ENCODE results near the gene CDC14B.

The CDC14B gene

DNA sequence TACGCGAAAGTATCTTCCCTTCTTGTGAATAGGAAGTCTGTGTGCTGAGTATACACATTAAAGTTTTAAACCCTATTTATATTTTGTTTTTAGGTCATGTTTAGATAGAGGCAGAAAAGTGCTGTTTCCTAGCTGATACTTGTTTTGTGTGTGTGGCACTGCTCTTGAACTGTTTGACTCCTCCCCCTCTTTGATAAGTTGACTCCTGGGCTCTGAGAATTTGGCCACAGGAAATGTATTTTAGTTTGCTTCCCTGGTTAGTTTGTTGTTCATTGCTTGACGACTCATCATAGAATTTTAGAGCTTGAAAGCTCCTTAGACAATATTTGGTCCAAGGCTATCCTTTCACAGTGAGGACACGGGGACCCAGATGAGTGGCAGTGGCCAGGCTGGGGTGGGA is 2.0 kb upstream of the CDC14B start:
- no peak for DNase-seq

DNA sequence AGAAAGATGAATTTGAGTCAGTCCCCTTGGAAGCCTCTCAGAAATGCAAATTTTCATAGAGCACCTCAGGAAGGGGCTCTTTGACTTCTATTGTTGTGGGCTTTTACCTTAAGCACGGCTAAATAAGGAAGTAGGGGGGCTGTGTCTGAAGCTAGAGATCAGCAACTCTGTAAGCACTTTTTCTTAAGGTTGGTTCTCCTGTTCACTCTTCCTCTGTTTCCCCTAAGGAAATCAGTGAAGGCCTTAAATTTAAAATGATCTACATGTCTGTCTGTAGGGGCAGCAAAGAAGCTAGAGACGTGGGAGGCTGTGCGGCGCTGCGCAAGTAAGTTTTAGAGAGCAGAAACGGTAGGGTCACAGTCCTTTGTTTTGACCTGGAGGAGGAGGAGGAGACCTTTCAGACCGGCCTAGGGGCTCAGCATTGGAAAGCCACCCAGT is 1.2 kb upstream of the CDC14B start:
- no peak for DNase-seq

DNA sequence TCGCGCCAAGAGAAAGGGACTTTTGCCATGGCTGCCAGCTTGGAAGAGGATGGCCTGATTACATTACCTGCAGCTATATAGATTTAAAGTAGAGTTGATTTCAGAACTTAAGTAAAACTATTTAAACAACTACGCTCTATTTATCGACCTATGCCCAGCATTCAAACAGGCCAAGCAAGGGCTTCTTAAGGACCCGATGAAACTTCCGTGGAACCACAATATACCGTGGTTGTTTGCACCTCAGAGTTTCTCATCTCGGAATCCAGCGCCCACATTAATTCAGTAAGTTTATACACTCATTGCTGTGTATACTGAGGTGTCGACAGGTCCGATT is 505 bp upstream of the CDC14B start:
- no peak for DNase-seq

DNA sequence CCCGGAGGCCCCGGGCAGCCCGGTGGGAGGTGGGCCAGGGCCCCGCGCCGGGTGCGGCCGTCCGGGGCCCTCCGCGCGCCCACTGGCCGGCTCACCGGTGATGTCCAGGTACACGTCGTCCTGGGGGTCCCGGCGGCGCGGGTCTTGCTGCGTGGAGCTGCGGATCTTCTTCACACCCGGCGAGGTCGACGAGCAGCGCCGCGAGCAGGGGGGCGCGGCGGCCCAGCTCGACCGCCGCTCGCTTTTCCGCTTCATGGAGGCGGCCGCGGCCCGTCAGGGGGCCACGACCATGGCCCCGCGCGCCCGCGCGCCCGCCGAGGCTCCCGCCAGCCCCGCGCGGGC is 548 bp downstream of the CDC14B start:
- no peak for DNase-seq

DNA sequence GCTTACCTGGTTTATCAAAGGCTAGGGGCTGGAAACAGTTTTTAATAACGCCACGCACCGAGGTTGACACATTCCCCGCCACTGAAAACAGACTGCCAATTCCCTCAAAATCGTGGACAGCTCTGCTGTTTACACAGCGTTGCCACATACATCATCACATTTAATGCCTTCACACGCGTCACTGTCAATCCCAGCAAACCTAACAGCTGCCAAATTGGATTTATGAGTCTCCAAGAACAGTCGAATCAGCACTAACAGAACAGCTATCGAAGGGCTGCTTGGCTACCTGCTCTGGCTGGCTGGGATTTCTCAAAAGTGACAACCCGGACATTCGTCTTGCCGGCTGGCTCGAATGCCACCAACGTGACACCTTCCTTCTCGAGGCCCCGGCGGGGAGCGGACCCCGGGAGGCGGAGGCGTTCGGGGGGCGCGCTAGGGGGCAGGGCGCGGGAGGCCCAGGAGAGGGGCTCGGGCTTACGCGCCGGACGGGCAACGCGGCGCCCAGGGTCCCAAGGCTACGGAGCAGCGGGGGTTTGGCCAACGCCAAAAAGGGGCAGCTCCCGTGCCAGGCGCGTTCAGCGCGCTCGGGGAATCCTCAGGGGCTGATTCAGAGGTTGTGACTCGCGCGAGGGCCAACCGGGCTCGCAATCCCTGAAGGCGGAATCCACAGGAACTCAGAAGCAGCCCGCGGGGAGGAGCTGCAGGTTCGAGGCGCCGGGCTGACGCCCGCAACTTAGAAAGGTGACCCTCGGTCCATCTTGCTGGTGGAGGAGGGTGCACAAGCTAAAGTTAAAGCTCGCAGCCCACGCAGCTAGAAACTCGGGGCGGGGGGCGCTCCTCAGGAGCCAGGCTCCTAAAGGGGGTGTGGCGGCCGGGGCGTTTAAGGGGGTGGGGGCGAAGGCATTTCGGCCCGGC is 1.2 kb downstream of the CDC14B start:
- DNase-seq, result peak; percentile 56

DNA sequence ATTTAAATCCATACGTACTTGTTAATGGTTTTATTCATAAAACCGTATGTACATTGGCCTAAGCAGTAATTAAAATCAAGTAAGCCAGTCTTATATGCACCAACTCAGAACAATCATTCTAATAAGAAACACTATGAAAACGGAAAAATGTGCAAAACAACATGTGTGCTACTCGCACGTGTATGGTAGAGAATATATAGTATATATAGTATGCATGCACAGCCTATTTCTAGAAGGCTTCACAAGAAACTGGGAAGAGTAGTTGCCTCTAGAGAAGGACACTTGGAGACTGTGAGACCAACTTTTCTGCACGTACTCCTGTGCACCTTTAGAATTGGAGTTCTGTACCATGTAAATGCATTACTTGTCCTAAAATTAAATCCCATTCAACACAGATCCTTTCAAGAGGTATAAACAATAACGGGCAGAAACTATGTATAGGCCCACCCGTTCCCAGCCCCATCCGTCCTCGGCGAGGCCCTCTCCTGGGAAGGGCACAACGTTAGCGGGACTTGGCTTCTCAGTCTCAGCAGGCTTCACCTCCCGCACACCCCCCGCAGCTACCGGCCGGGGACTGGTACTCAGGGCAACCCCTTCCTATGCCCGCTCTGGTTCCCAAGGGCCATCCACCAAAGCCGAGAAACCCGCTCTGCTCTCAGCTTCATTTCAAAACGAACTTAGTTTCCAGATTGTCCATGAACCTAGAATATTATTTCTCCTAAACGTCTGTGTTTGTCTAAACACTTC is 2.0 kb downstream of the CDC14B start:
- DNase-seq, result no peak

DNA sequence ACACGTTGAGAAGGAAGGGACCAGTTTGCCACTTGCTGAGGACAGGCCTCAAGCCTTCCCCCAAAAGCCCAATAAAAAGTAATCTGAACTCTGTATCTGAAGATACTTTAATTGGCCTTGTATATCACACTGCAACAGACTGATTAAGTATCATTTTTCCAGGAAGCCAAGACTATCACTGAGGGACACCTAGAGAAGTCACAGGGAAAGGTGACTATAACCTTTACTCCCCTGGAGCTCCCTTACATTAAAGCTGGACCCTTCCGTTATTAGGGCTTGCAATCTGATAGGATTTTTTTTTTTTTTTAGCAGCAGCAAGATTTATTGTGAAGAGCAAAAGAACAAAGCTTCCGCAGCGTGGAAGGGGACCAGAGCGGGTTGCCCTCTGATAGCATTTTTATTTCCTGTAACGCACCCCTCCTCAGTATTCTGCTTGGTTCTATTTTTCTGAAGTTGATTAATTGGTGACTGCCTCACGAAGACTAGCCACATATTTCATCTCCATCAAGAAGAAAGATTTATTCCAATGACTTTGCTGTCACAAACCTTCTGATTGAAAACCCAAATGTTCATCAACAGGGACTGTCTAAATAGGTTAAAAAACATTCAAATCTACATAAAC is 2.7 kb downstream of the CDC14B start:
- no peak for DNase-seq

DNA sequence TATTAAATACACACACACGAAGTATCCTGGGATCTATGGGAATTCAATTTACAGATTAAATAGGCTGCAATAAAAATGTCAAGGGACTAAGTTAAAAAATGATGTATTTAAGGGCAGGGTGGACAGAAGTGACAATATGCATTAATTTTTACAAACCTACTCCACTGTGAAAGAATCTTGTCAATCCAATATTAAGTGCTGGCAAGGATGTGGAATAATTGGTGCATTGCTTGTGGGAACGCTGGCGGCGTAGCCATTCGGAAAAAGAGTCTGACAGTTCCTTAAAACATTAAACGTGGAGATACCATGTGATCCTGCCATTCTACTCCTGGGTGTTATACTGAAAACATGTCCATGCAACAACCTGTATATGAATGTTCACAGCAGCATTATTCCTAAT is 4.2 kb downstream of the CDC14B start:
- DNase-seq, result no peak

DNA sequence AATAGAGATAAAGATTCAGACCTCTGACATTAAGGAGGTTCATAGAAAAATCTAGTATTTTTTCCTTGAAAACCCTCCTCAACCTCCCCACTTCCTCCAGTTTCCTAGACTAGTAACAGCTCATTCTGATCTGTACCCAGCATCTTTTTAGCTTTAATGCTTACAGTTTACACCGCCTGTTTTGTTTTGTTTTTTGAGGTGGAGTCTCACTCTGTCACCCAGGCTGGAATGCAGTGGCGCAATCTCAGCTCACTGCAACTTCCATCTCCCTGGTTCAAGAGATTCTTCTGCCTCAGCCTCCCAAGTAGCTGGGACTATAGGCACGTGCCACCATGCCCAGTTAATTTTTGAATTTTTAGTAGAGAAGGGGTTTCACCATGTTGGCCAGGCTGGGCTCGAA is 5.0 kb downstream of the CDC14B start:
- peak; percentile 60 for DNase-seq

DNA sequence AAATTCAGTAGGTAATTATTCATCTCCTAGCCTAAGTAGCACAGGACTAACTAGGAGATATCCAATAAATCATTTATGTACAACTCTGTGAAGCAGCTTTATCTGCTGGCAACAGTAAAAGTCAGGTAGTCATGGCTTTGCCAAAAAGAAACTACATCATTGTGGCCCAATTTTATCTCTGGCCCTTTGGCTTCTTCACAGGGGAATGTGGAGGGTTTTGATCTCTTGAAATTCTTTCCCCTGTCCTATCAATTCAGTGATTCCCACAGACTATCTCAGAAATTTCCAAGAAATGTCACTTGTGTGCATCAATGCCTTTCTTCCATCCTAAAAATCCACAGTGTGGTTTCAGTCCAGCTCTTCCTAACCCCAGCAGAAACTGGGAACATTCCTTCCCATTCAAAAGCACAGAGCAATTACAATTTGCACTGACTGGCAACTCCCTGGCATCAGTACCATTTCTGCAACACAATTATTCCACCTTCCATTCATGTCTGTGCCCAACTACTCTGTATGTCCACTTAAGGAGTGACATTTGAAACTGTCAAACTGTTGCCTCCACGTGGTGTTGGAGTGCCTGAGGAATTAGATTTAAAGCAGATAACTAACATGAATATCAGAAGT is 6.6 kb downstream of the CDC14B start:
- no peak for DNase-seq

DNA sequence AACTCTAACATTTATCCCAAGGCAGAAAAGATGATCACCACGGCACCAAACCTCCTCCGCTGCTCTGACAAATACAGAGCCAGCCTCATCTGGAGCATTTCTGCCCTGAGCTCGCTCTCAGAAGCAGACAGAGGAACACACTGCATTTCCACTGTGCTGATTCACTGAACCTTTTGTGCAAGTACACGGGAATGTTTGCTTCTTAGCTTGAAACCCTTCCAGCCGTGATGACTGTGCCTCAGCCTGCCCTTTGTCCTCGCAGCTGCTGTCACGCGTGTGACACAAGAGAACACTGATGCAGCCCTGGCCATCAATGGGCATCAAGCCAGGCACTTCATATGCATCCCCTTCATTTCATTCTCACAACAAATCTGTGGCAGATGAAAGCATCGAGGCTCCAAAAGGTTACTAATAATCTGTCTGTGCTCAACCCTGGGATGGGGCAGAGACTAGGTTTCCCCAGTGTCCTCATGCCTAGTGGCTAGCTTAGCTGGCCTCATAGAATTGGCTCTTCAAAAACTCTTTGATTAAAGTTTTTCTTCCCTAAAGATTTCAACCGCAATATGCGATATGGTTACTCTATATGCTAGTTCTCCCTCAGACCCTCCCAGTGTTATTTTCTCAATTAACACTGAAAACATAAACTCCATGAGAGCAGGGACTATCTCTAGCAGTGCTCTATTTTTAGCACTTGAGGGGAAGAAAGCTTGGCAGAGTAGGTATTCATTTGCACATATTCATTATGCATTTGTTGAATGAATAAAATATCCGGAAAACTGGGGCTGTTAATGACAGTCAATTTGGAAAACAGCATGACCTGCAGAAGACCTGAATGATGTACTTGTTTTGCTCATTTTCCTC is 7.3 kb downstream of the CDC14B start:
- peak; percentile 89 for DNase-seq

DNA sequence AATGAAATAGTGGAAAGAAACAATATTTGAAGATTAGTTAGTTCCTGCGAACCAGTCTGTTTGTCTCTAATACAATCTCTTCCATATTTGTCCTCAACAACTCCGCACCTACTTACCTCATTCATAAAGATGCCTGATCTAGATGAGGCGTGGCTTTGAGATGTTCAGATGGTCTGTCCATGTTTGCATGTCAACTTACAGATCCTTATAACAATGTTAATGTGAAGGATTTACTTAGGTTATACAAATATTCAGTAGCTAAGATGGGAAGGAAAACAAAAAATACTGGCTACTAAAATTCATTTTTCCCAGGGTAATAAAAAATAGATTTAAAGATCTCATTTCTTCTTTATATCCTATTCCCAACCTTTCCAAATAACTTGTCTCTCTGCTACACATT is 8.3 kb downstream of the CDC14B start:
- no peak for DNase-seq

DNA sequence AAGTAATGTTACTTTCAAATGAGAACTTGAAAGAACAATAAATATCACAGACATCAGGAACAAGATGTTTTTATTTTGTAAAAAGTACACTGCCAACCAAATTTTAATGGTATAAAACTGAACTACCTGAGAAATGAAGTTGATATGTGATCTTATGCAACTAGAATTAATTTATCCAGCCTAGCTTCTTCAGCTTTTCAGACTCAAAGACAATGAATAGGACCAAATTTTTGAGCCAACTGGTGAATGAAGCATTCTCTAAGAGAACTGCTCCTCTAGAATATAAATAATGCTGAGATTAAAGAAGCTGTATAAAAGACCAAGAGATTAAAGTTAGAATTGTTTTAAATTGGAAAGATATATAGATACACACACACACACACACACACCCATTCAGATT is 9.9 kb downstream of the CDC14B start:
- no peak for DNase-seq

DNA sequence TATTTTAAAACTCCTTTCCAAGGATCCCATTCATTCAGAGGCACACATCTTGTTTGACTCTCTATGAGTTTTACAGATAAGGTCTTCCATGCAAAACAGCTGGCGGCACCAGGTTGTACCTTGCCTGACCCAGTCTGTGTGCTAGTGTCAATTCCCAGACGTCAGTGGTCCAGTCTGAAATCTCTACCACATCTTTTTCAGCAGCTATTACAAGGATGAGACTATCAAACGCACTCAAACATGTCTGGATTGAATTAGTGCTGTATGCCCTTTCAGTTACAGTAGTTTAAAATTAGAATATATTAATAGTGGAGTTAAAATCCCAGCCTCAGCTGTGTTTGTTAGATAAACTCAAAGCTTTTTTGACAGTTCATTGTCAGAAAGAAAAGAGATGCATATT is 11.7 kb downstream of the CDC14B start:
- DNase-seq, result no peak

DNA sequence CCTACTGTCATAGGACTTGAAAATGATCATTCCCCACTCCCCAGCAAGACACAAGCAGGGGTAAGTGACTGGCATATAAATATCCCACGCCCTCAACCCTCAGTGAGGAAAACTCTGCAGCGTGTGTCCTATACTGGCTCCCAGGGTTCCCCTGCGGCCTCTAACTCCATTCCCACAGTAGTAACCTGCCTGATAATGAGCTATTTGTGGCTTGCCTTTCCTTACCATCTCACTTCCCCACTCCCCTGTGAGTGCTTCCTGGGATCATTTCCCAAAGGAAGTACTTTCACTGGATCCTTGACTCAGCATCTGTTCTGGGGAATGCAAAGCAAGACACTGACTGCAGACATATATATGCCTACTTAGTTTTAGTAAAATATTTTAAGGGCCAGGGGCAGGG is 14.3 kb downstream of the CDC14B start:
- no peak for DNase-seq

DNA sequence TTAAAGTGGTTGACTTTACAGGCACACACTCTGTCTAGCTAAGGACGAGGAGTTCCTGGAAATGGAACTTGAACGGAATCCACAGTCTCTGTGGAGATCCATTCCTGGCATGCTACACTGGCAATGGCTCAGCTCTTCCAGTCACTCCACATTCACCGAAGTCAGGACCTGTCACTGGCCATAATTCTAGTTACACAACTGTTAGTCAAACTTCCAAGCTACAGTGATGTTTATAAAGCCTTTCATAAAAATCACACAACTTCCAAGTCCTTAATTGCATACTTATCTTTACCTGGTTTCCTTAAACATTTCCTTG is 15.7 kb downstream of the CDC14B start:
- peak; percentile 14 for DNase-seq

DNA sequence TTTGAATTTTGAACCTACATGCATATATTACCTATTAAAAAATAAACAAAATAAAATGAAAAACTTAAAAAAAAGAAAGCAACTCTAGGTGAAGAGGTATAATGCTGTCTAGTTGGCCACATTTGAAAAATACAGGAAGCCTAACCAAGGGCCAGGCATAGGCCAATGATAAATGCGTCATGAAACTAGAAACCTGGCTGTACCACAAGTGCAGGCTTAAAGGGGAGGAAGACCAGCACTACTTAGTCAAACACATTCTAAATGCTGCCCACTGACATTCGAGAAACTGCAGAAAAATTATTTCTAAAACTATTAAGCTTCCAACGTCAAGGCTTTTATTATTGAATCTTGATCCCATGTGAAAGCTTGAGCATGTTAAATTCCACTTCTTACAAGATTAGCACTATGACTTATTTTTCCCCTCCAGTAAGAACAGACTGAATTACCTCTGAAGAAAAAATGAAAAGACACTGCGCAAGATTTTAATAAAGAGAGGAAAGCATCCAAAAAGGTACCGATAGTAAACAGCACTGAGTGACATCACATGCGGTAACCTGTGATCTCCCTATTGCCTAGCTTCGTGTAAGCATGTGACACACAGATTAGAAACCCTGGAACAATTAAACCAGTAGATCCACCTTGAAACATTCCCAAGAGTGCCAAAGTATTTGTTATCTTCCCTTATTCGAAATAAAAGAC is 16.2 kb downstream of the CDC14B start:
- DNase-seq, result no peak

DNA sequence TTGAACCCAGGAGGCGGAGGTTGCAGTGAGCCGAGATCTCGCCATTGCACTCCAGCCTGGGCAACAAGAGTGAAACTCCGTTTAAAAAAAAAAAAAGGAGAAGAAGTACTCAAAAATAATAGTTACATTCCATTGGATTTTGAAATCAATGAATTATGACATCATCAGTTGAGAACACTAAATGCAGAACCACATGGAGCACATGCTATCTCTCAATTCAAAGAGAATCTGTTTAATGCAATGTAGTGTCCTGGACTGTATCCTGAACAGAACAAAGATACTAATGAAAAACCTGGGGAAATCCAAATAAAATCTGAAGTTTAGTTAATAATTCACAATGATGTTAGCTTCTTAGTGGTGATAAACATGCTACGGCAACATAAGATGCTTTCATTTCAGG is 20.3 kb downstream of the CDC14B start:
- peak; percentile 50 for DNase-seq

DNA sequence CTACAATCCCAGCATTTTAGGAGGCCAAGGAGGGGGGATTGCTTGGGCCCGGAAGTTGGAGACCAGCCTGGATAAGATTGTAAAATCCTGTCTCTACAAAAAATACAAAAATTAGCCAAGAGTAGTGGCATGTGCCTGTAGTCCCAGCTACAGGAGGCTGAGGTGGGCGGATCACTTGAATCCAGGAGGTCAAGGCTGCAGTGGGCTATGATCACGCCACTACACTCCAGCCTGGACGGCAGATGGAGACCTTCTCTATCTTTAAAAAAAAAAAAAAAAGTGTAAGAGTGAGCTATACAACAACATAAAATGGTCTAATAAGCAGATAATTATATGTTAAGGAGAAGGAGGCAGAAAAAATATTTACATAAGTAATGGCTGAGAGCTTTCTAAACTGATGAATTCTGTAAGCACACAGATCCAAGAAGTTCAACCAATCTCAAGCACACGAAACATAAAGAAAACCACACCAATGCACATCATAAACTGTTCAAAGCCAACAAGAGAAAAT is 23.0 kb downstream of the CDC14B start:
- DNase-seq, result no peak

DNA sequence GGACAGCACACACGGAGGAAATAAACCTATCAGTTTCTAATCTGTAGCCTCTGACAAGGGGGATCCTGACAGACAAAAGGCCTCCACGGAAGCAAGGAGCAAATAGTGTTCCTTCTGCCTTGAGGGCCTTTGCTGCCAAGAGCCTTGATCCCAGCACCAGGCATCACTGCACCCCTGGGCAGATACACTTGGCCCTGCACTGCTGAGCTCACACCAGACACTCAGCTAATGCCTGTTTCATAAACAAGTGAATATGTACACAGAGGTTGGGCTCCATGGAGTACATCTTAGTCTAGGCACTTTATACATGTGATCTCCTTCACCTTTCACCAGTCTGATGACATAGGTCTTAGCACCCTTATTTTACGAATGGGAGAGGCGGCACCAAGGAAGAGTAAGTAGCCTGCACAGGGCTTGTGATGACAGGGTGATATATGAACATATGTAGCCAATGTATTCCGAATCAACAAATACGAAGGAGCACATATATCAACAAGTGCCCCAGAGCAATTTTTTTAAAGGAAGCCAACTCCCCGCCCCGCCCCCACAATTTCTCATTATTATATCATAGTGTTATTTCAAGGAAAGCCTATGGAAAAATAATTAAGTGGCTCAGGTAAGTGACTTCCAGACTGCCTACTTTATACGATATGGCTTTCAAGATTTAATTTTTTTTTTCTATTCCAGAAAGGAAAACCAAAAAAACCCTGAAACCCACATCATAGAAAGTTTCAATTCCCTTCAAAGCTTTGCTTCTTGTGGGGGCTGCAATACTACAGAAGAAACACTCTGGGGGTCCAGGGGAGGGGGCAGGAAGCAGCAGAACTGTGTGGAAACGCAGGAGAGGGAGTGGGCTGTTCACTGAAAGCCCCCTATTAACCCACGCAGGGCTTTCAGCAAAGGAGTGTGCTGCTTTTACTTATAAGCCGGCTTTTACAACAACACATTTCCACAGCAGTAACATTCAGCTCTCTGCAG is 32.0 kb downstream of the CDC14B start:
- no peak for DNase-seq

DNA sequence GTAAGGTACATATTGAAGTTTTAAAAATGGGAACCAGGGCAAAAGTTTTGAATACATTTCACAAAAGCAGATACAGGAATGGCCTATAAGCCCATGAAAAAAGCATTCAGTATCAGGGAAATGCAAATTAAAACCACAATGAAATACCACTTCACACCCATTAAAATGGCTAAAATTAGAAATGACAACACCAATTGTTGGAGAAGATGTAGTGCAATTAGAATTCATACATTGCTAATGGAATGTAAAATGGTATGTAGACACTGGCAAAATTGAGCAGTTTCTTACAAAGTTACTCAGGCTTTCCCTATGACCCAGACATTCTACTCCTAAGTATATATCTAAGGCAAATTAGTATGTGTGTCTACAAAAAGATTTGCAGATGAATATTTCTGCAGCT is 34.2 kb downstream of the CDC14B start:
- DNase-seq, result no peak
